GM12878 (cell line): Measurements from ENCODE around the gene MAPK1. TPM values are rescaled to one million over a fixed set of nuclear protein-coding genes. Genes with fewer than 3 reads are reported as not detected.
A peak's percentile ranks its signal among the peaks of the same experiment; 100 is the strongest.

Experiments
- ASH2L ChIP-seq: fragments of 300-600, 200-600 bp; sonication (generic); IDR thresholded peaks from 2 replicates; pipeline ENCODE4 v1.6.1; 2017; ENCODE audit warnings: low read depth, mild to moderate bottlenecking, borderline replicate concordance
- ATF2 ChIP-seq: IDR thresholded peaks from 2 replicates; pipeline ENCODE4 v1.6.1; 2012; ENCODE audit warnings: low read length, inconsistent platforms
- ATF7 ChIP-seq: fragments of 450-650 bp; IDR thresholded peaks from 2 replicates; pipeline ENCODE4 v1.6.1; 2016; ENCODE audit warnings: low read depth, mild to moderate bottlenecking
- BACH1 ChIP-seq: fragments of 450-650 bp; IDR thresholded peaks from 2 replicates; pipeline ENCODE4 v1.6.1; 2017; ENCODE audit warnings: mild to moderate bottlenecking, borderline replicate concordance
- BCL11A ChIP-seq: IDR thresholded peaks from 2 replicates; pipeline ENCODE4 v1.6.1; 2011; ENCODE audit warnings: low read depth, low read length
- BCL3 ChIP-seq: IDR thresholded peaks from 2 replicates; pipeline ENCODE4 v1.6.1; 2011; ENCODE audit warnings: borderline replicate concordance, low read depth, mild to moderate bottlenecking, moderate library complexity, low read length; ENCODE audit not compliant: insufficient read depth, poor library complexity, severe bottlenecking
- BHLHE40 ChIP-seq, 2 experiments: fragments of 450-650 bp in 1 of 2; IDR thresholded peaks; 2 replicates each; pipeline ENCODE4 v1.6.1; 2011 to 2017; ENCODE audit warnings: low read depth in 2 of 2, borderline replicate concordance in 1 of 2, improper control_type of control experiment in 1 of 2, low read length in 1 of 2, mild to moderate bottlenecking in 1 of 2
- CHD1 ChIP-seq: IDR thresholded peaks from 2 replicates; pipeline ENCODE4 v1.6.1; 2012; ENCODE audit warnings: low read depth, low read length, improper control_type of control experiment
- DPF2 ChIP-seq: fragments of 450-650 bp; IDR thresholded peaks from 2 replicates; pipeline ENCODE4 v1.6.1; 2017; ENCODE audit warnings: mild to moderate bottlenecking
- EGR1 ChIP-seq, 2 experiments: IDR thresholded peaks; 1 replicate in 1 of 2; 2 replicates in 1 of 2; pipeline ENCODE4 v1.6.1; 2011 to 2012; ENCODE audit warnings: low read depth in 2 of 2, low read length in 2 of 2, borderline replicate concordance in 1 of 2, mild to moderate bottlenecking in 1 of 2, moderate library complexity in 1 of 2
- ESRRA ChIP-seq: IDR thresholded peaks from 2 replicates; pipeline ENCODE4 v1.6.1; 2012; ENCODE audit warnings: mild to moderate bottlenecking, low read length, improper control_type of control experiment
- ETV6 ChIP-seq, 2 experiments: fragments of 450-650 bp in 1 of 2; IDR thresholded peaks in 1 of 2; conservative IDR thresholded peaks in 1 of 2; 2 replicates each; pipeline ENCODE4 v1.6.1; 2014; ENCODE audit warnings: antibody characterized with exemption in 1 of 2, borderline replicate concordance in 1 of 2, low read depth in 1 of 2, mild to moderate bottlenecking in 1 of 2, moderate library complexity in 1 of 2
- HSF1 ChIP-seq: fragments of 150-350 bp; IDR thresholded peaks from 2 replicates; pipeline ENCODE4 v1.6.1; 2014; ENCODE audit warnings: mild to moderate bottlenecking, low read depth, low read length
- IKZF2 ChIP-seq, 2 experiments: fragments of 450-650 bp; IDR thresholded peaks; 2 replicates each; pipeline ENCODE4 v1.6.1; 2017; ENCODE audit warnings: mild to moderate bottlenecking in 2 of 2, moderate library complexity in 2 of 2
- JUND ChIP-seq: IDR thresholded peaks from 2 replicates; pipeline ENCODE4 v1.6.1; 2012; ENCODE audit warnings: low read depth, mild to moderate bottlenecking, low read length, improper control_type of control experiment, moderate library complexity
- MEF2B ChIP-seq: fragments of 450-650 bp; IDR thresholded peaks from 2 replicates; pipeline ENCODE4 v1.6.1; 2018; ENCODE audit warnings: mild to moderate bottlenecking, moderate library complexity; ENCODE audit not compliant: partially characterized antibody, poor library complexity, severe bottlenecking
- RAD21 ChIP-seq: IDR thresholded peaks from 2 replicates; pipeline ENCODE4 v1.6.1; 2011; ENCODE audit warnings: mild to moderate bottlenecking, low read depth, low read length, moderate library complexity; ENCODE audit not compliant: insufficient read depth
- RAD51 ChIP-seq: fragments of 450-650 bp; IDR thresholded peaks from 2 replicates; pipeline ENCODE4 v1.6.1; 2016; ENCODE audit warnings: moderate library complexity, mild to moderate bottlenecking, inconsistent platforms
- RELA ChIP-seq: fragments of 450-650 bp; IDR thresholded peaks from 2 replicates; pipeline ENCODE4 v1.8.0; 2014; ENCODE audit warnings: borderline replicate concordance; ENCODE audit not compliant: partially characterized antibody
- RUNX3 ChIP-seq: IDR thresholded peaks from 2 replicates; pipeline ENCODE4 v1.6.1; 2012; ENCODE audit warnings: low read length, inconsistent platforms
- SIN3A ChIP-seq: IDR thresholded peaks from 2 replicates; pipeline ENCODE4 v1.6.1; 2012; ENCODE audit warnings: low read depth, low read length, improper control_type of control experiment
- SMC3 ChIP-seq: IDR thresholded peaks from 2 replicates; pipeline ENCODE4 v1.6.1; 2011; ENCODE audit warnings: low read length, improper control_type of control experiment, borderline replicate concordance
- TCF3 ChIP-seq: IDR thresholded peaks from 2 replicates; pipeline ENCODE4 v1.6.1; 2012; ENCODE audit warnings: low read depth, mild to moderate bottlenecking, low read length, borderline replicate concordance; ENCODE audit not compliant: insufficient read depth
- ZNF217 ChIP-seq: fragments of 450-650 bp; IDR thresholded peaks from 2 replicates; pipeline ENCODE4 v1.6.1; 2017; ENCODE audit warnings: antibody characterized with exemption, mild to moderate bottlenecking
- polyA plus RNA-seq, 11 experiments: library from polyadenylated mRNA; depleted of rRNA in 4 of 11; unstranded in 6 of 11; stranded (reverse) in 5 of 11; fragments of >200 nt; fragmentation: Nextera tagmentation in 4 of 11; fragmentation: Illumina TruSeq in 1 of 11; extraction: Ambion mirVana in 4 of 11; extraction: Trizol in 1 of 11; gene quantifications; 1 replicate in 1 of 11; 2 replicates in 10 of 11; pipeline versions ENCODE4 v1.2.1 to v1.2.3, GENCODE V29; 2011 to 2016; ENCODE audit warnings: inconsistent platforms in 2 of 11, missing spikeins in 2 of 11, low read depth in 1 of 11
- total RNA-seq, 4 experiments: library from RNA; depleted of rRNA in 3 of 4; stranded (reverse); fragments of >200 nt in 3 of 4; fragmentation: Illumina TruSeq in 1 of 4; extraction: Trizol in 1 of 4; gene quantifications; 2 replicates each; pipeline versions ENCODE4 v1.2.1 to v1.2.3, GENCODE V29; 2013 to 2021

MAPK1 gene
- total and polyA plus RNA-seq, 10 of the 15 experiments (the other 5 are each of a cell fraction or from before 2014, with no cell fraction given), result 7.0 to 123 (median 58.4) TPM

GRCh38 chr22:21762712-21763581 lies 104.5 kb downstream of the MAPK1 start (continued):
- TF ChIP-seq JUND, result peak; percentile 44; the same call in 1 of the 2 replicates
- TF ChIP-seq SIN3A, result no peak
- no peak for TF ChIP-seq TCF3
- TF ChIP-seq HSF1, result no peak
- TF ChIP-seq SMC3, result no peak
- no peak for TF ChIP-seq ESRRA
- peak; percentile 47; the same call in 1 of the 2 replicates for TF ChIP-seq ATF2
- no peak for TF ChIP-seq BCL3
- 0 out of 2 replicates have a peak, but pooled peaks have one; percentile 0 for TF ChIP-seq RAD21
- peak; percentile 43; the same call in 1 of the 2 replicates for TF ChIP-seq BACH1
- 0 out of 2 replicates have a peak, but pooled peaks have one; percentile 61 for TF ChIP-seq DPF2
- peak; percentile 84 for TF ChIP-seq IKZF2 (IDR thresholded peaks at IDR 0.05)
- 0 out of 2 replicates have a peak, but pooled peaks have one; percentile 43 for TF ChIP-seq ZNF217
- peak in 1 of 2 experiments; percentile 26; a peak in 1 of 3 replicates for TF ChIP-seq EGR1 (IDR thresholded peaks at IDR 0.05; ENCODE audit: borderline replicate concordance in 1 of 2, low read depth in 2 of 2, low read length in 2 of 2)
- peak; percentile 62 to 70 for TF ChIP-seq BHLHE40 (IDR thresholded peaks at IDR 0.05; ENCODE audit: borderline replicate concordance in 1 of 2, low read depth in 2 of 2, low read length in 1 of 2)
- TF ChIP-seq ETV6 (conservative IDR thresholded peaks at IDR 0.05 in 1 of 2, IDR thresholded peaks at IDR 0.05 in 1 of 2; ENCODE audit: borderline replicate concordance in 1 of 2, low read depth in 1 of 2), result peak in 1 of 2 experiments; percentile 38; a peak in 1 of 4 replicates
- TF ChIP-seq RELA, result no peak
- peak; percentile 77 for TF ChIP-seq ATF7
- no peak for TF ChIP-seq CHD1
- TF ChIP-seq ASH2L, result no peak
- TF ChIP-seq RAD51, result peak; percentile 30; the same call in 1 of the 2 replicates
- TF ChIP-seq RUNX3, result peak; percentile 86
- TF ChIP-seq BCL11A, result peak; percentile 80
- TF ChIP-seq MEF2B, result peak; percentile 55
